NCI-H345 treated with DMSO at 0.1 percent for 48 hours (cell line): ENCODE data around the gene GRK1.
A peak's percentile ranks its signal among the peaks of the same experiment; 100 is the strongest.

Experiments used
- DNase-seq: peaks from one replicate; lab custom pipeline; 2025; ENCODE audit not compliant: unreplicated experiment; lab: John Stamatoyannopoulos, UW

The GRK1 gene

DNA sequence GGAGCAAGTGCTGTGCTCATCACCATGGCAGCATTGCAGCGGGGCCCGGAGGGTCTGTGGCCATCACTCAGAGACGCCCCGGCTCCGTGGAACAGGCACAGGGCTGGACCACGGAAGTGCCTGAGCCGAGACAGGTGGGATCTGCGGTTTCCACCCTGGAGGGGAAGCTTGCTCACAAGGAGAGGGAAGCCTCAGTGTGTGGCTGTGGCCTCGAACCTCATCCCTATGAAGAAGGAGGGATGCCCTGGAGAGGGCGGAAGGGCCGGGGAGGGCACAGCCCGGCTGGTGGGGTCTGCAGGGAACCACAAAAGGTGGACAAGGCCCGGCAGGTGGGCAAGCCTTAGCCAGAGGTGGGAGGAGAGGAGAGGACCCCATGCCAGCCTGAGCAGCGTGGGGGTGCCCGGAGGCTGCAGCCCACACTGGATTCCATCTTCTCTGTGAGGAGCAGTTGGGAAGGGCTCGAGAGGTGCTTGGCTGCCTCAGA, 61.6 kb downstream of the GRK1 start:
- DNase-seq = no peak

DNA sequence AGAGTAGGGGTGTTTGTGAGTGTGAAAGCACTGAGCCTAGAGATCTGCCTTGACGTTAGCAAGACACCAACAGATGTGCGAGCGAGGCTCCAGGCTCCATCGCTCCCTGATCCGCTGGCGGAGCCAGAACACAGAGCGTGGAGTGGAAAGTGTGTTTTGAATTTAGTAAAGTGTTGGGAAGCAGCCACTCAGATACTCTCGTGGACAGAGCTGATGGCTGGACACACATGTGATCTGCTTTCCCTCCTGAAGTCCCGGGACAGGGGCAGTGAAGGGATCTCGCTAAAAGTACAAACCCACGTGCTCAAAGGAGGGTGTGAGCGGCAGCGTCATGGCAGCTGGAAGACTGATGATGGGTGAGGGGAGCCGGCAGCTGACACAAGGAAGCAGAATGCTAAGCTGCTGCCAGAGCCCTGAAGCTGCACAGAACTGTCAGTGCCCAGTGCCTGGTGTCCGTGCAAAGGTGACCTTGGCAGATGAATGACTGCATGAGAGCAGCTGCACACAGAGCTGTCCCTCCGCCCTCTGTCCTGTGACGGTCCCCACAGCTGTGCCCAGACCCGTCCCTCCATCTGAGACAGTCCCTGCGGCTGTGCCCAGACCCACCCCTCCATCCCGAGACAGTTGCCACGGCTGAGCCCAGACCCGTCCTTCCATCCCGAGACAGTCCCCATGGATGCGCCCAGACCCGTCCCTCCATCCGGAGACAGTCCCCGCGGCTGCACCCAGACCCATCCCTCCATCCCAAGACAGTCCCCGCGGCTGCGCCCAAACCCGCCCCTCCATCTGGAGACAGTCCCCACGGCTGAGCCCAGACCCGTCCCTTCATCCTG, 62.4 kb downstream of the GRK1 start:
- no peak for DNase-seq

DNA sequence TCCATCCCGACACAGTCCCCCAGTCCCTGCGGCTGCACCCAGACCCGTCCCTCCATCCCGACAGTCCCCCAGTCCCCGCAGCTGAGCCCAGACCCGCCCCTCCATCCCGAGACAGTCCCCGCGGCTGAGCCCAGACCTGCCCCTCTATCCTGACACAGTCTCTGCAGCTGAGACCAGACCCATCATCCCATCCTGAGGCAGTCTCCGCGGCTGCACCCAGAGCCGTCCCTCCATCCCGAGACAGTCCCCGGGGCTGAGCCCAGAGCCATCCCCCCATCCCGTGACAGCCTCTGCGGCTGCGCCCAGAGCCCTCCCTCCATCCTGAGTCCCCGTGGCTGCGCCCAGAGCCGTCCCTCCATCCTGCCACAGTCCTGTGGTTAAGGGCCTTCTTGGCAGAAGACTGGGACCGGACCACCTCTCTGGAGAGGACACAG, 63.3 kb downstream of the GRK1 start:
- DNase-seq = no peak

DNA sequence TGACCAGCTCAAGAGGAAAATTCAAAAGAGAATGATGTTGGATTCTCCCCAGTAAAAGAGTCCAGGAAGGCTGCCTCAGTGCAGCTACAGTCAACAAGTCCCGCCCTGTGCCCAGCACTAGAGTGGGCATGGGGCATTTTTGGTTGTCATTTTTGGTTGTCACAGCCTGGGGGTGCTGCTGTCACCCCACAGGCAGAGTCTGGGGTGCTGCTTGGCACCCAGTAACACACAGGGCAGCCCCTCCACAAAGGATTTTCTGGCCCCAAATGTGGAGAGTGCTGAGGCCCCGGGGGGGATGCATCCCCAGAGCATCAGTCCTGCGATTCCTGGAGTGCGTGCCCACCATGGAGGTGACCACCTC, 63.8 kb downstream of the GRK1 start:
- no peak for DNase-seq

DNA sequence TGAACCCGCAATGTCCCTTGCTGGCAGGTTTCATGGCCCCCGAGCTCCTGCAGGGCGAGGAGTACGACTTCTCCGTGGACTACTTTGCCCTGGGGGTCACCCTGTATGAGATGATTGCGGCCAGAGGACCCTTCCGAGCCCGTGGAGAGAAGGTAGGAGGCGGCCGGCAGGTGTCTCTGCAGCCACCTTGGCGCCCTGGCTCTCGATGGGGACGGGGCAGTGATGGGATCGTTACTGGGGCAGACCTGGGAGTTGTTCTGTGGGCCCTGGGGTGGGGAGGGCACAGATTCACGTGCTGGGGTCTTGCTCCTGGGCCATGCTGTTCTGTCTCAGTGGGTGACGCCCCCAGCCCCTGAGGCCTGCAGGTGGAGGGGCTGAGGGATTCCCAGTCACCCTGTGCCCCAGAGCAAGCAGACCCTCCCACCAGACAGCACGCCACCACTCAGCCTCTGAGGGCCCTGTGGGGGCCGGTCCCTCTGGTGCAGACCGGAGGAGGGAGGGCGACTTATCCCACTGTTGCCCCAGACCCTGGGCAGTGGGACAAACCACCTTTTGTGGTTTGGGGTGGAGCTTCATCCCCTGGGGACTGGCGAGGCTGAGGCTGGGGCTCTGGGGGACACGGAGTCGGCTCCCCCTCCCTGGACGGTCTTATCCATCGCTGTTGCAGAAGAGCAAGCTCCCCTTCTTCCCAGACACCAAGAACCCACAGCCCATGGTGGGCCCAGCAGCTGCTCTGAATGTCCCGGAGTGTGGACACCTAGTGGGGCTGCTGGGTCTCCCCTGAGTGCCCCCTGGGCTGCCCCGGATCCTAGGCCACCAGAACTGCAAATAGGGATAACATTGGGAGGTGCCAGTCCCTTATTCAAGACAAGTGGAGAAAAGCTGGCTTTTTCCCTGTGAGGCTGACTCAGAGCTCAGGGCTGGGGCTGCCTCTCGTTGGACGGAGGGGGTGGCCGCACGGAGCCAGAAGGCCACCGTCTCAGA, 64.5 kb downstream of the GRK1 start:
- DNase-seq = no peak

DNA sequence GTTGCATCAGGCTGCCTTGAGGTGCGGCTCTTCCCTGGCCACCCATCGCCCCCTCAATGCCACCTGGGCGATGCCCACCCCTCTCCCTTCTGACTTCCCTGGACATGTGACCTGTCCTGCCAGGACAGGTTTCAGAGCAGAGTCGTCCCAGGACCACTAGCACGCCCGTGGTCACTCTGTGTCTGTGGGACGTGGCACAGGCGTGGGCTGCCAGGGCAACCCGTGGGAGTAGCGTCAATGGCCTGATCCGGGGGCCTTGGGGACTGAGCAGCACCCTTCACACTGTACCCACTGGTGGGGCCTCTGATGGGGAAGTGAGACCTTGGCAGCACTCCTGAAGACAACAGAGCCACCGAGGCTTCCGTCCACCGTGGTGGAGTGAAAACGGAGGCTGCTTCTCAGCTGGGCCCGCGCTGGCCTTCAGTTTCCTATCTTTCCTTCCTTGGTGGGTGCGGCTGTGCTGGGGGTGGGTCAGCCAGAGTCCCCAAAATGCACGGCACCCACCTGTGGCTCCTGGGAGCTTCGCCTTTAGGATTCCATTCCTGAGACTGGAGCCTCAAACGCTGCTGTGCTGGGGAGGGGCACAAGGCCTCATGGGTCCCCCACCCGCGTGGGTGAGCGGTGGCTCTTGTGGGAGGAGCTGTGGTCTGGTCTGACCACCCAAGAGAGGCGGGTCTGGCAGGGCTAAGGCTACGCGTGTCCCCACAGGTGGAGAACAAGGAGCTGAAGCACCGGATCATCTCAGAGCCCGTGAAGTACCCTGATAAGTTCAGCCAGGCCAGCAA, 65.3 kb downstream of the GRK1 start:
- DNase-seq = no peak

DNA sequence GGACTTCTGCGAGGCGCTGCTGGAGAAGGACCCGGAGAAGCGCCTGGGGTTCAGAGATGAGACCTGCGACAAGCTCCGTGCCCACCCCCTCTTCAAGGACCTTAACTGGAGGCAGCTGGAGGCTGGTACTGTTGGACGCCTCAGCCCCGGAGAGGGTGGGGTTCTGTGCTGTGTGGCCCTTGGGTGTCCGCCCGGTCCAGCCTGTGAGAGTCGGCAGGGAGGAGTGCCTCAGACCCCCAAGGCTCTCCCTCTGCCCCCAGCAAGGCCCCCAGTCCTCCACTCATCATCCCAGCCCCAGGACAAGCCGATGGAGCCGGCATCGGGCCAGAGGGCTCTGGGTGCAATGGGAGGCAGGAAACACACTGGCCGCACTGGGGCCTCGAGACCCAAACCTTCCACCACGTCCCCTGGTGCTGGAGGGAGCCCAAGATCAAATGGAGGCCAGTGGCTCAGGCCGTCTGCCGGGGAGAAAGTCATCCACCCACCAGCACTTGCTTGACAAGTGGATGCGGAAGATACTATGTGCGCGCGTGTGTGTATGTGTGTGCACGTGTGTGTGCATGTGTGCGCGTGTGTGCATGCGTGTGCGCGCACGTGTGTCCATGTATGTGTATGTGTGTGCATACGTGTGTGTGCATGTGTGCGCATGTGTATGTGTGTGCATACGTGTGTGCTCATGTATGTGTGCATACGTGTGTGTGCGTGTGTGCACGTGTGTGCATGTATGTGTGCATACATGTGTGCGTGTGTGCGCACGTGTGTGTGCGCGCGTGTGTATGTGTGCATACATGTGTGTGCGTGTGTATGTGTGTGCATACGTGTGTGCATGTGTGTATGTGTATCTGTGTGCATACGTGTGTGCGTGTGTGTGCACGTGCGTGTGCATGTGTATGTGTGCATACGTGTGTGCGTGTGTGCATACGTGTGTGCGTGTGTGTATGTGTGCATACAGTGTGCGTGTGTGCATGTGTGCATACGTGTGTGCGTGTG, 66.2 kb downstream of the GRK1 start:
- DNase-seq = no peak

DNA sequence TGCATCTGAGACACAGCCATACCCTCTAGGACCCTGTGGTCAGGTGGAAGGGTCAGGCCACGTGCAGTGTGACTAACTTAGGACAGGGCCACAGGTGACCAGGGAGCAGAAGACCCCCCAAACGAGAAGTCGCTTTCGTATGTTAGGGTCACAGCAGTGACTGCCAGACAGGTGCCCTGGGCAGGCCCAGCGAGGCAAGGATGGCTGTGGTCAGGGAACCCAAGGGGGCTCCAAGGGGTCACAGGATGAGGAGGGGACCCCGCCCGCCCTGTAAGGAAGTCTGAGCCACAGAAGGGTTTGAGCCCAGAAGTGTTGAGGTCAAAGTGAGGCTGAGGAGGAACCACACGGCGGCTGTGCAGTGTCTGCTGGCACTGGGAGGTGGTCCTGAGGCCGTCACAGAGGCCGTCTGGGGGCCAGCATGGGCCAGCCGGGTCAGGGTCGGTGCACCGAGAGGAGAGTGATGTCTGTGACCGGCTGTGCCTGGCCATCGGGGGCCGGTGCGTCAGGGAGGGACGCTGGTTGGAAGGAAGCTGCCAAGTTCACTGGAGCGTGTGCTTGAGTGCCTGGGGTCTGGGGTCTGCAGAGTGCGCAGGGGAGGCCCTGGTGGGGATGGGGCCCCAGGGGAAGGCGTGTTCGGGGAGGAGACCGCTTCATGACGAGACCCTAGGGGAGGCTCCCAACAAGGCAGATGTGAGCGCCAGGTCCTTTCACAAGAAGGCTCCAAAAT, 67.2 kb downstream of the GRK1 start:
- no peak for DNase-seq

DNA sequence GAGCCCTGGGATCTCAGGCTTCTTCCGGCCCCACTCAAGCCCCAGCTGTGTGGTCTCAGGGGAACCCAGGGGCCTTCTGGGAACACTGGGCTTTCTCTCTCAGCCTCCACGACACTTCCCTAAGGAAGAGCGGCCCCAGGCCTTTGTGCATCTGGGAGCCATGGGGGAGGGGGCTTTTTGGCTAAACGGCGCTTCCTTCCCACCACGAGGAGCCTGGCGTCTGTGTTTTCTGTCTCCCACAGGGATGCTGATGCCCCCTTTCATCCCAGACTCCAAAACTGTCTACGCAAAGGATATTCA, 67.8 kb downstream of the GRK1 start:
- no peak for DNase-seq

DNA sequence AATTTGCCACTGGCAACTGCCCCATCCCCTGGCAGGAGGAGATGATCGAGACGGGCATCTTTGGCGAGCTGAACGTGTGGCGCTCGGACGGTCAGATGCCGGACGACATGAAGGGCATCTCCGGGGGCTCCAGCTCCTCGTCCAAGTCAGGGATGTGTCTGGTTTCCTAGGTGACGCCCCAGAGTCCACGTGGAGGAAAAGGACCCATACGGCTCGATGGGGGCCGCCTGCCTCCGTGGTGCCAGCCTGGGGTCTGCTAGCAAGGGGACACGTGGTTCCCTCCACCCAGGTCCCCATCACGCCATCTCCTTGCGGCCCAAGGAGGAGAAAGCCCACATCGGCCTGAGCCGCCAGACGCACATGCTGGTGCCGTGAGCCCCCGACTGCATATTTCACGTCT, 68.2 kb downstream of the GRK1 start:
- DNase-seq = no peak

DNA sequence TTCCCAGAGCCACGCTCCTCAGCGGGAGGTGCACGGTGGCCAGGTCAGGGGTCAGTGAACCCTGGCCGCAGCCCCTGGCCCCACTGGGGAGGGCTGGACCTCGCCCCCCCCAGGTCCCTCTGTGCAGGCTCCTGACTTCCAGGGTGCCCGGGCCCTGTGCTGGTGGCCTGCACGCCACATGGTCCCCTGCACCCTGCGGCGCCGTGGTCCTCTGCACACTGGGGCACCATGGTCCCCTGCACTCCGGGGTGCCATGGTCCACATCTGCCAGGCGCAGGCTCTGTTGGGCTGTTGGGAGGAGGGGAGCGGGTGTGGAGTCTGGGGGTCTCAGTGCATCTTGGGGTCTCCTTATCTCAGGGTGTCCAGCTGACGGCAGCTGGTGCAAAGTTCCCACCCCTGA, 68.7 kb downstream of the GRK1 start:
- DNase-seq = no peak

DNA sequence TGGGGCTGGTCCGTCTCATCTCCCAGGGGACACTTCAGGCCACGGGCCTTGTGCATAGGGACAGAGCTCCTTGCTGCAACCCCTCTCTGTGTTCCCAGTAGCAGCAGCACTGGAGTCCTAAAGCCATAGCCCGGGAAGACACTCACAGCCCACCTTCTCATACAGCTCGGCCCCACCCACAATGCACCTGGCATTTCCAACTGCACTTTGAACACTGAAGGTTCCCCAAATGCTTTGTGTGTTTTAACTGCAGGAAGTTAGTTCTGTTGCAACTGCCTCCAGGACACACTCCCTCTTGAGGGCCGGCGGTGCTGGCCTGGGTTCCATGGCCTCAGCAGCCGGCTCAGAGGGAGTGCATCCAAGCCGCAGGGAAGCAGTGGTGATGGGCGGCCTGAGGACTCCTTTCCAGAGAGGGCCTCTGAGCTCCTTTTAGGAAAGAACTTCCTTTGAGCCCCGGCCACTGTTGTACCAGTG, 69.3 kb downstream of the GRK1 start:
- no peak for DNase-seq

DNA sequence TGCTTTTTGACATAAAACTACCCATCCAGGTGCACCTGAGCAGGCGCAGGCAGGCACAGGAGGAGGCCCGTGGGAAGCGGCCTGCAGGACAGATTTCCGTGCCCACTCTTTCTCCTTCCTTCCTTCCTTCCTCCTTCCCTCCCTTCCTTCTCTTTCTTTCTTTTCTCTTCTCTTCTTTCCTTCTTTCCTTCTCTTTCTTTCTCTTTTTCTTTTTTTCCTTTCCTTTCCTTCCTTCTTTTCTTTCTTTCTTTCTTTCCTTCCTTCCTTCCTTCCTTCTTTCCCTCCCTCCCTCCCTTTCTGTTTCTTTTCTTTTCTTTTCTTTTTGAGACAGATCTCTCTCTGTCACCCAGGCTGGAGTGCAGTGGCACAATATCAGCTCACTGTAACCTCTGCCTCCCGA, 70.8 kb downstream of the GRK1 start:
- DNase-seq = no peak

DNA sequence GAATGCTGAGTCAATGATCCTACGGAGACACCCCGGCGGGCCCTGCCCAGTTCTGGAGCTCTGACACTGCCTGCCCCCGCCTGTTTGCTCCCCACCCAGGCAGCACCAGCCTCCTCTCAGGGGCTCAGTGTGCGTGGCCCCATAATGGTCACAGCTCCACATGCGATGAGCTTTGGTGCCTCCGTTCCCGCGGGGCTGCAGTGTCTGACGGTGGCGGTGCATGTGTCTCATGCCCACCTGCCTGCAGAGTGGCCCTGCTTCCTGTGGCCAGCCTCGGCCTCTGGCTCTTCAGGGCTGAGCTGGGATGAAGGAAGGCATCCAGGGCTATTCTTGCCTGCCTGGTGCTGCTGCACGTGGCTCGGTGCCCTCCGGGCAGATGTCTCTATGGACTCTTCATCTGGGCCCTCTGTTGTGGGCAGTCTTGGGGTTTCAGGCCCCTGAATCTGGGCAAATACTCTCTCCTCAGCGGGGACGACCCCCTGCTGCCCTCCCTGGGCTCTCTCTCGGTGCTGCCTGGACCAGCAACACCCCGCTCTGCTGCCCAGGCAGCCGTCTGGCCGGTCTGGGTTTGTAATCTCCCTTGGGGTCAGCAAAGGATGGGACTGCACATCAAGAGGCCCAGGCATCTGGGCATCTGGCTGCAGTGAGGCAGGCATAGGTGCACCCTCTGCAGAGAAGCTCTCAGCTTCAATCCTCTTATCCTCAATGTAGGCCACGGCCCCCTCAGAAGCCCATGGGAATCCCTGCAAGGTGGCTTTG, 72.7 kb downstream of the GRK1 start:
- DNase-seq = peak; percentile 26

DNA sequence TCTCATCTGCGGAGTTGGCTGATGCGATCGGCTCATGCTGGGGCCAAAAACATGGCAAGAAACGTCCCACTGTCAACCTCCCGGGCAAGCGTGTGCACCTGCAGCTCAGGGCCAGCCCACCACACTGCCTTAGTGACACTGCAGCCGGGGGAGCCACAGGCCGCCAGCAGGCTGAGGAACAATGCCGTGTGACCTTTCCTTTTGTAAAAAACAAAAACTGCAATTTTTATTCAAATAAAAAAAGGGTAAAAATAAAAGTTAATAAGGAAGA, 73.2 kb downstream of the GRK1 start:
- DNase-seq = no peak

DNA sequence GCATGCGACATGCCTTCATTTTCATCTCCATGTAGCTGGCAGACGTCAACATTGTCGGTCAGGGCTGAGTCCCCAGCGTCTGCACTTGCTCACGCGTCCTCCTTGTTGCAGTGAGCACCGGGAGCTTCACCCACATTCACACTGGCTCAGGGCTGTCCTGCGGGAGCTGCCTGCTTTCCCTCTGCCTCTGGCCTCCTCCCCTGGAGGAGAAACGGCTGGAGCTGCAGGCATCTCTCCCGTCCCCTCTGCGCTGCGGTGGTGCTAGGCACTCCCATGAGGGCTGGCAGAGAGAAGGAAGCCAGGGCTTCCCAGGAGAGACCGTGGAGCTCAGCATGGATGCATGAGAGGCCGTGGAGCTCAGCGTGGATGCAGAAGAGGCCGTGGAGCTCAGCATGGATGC, 73.6 kb downstream of the GRK1 start:
- no peak for DNase-seq

DNA sequence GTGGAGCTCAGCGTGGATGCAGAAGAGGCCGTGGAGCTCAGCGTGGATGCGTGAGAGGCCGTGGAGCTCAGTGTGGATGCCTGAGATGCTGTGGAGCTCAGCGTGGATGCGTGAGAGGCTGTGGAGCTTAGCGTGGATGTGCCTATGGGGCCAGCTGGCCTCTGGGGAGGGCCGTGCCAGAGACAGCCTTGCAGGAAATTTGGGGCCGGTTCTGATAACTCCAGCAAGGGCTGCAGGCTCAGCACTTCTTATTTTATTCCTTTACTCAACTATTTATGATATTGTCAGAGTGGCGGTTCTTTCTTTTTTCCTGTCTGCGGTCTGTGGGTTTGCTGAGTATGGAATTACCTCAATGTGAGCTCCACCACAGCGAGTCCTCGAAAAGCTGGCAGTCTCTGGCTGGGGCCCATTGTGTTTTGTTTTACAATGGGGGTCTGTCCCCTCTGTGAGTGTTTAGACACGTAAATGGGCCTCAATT, 74.2 kb downstream of the GRK1 start:
- DNase-seq = no peak

DNA sequence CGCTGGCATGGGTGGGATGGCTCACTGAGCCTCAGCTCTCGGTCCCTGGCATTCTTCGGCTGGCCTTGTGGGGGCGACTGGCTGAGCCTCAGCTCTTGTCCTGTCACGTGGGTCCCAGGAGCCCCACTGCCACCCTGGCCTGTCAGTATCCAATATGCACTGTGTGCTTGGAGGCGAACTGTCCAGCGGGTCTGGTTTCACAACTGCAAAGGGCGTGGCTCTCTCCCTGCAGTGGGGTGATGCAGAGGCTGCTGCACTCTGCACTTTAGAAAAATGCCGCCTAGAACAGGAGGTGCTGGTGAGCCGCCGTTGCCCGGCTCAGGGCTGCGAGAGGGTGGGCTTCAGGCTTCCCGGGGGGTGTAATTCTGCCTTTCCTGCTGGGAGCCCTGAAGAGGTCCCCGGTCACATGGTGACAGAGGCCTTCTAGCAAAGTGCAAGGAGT, 75.0 kb downstream of the GRK1 start:
- no peak for DNase-seq
